HG03045 (cell line): ENCODE results near the gene SERPINA4.
"Not testable (repeated sequence)": the region's sequence is repeated elsewhere in the genome, so short reads cannot be mapped to it uniquely, and the experiment has no call there.

Experiments used
- ATAC-seq: cut with Tn5 transposase; IDR thresholded peaks from one replicate; pipeline ENCODE4 v1.9.1; 2021; ENCODE audit warnings: mild to moderate bottlenecking, moderate library complexity; ENCODE audit not compliant: unreplicated experiment

The SERPINA4 gene

GRCh38 chr14:94588311-94588710 is 27.1 kb downstream of the SERPINA4 start:
- ATAC-seq = no peak

DNA sequence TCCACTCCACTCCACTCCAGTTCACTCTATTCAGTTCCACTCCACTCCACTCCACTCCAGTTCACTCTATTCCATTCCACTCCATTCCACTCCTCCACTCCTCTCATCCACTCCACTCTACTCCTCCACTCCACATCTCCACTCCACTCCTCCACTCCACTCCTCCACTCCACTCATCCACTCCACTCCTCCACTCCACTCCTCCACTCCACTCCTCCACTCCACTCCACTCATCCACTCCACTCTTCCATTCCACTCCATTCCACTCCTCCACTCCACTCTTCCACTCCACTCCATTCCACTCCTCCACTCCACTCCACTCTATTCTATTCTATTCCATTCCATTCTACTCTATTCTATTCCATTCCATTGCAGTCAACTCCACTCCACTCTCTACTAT is 29.8 kb downstream of the SERPINA4 start:
- no peak for ATAC-seq

DNA sequence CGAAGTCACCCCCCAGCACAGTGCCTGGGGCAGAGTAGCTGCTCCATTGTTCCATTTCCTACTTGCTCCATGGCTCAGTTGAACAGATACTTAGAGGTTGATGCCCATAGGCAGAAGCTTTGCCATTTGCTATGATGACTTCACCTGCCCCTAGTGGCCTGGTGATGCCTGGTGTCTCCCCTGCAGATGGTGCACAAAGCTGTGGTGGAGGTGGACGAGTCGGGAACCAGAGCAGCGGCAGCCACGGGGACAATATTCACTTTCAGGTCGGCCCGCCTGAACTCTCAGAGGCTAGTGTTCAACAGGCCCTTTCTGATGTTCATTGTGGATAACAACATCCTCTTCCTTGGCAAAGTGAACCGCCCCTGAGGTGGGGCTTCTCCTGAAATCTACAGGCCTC is 30.6 kb downstream of the SERPINA4 start:
- ATAC-seq = no peak

GRCh38 chr14:94592457-94592856 is 31.2 kb downstream of the SERPINA4 start:
- no peak for ATAC-seq

DNA sequence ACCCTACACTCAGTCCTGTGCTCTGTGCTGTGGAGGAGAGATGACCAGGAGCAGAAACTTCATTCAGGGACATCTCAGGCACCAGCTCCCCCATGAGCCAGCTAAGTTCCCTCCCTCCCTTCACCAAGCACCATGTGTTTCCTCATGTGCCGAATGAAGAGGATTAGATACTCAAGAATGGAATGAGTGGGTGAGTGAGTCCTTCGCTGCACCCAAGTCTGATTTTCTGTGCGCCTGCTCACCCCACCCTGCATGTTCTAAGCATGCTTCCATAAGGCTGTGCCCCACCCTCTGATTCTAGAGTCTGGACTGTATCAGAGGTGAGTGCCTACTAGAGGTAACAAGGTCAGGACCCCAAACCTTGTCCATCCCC is 32.1 kb downstream of the SERPINA4 start:
- ATAC-seq = no peak

GRCh38 chr14:94593749-94594431 is 32.6 kb downstream of the SERPINA4 start:
- ATAC-seq = no peak

DNA sequence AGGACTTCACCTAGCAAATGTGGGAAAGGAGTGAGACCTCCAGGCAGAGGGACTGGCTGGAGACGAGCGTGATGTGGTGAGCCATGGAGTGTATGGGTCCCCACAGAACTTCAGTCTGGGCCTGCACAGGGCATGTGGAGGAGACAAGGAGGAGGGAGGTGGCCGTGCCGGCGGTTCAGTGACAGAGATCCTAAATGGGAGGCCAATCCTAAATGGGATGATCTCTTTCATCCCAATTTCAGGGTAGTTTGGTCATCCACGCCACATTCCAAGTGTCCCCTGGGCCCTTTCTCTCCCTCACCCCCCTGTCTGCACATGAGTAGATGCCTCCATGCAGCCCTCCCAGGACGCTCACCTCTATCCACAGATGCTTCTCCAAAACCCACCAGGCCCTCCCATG is 33.2 kb downstream of the SERPINA4 start:
- ATAC-seq = no peak

- ATAC-seq = no peak
Measured at GRCh38 chr14:94595912-94596311, 34.7 kb downstream of the SERPINA4 start.

DNA sequence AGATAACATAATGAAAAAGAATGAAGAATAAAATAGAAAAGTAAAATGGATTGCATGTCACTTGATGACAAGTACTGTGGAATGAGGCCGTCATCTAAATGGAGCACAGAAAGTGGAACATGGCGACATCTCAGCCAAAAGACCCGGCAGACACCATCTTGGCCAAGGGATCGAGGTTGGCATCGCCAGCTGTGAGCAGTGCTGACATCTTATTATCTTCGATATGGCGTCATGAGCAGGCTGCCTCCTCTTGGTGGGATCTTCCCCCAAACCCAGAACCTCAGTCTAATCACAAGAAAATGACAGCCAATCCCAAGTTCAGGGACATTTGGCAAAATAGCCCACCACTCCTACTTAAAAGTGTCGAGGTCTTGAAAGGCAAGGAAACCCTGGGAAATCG is 35.1 kb downstream of the SERPINA4 start:
- no peak for ATAC-seq

- no peak for ATAC-seq
Measured at GRCh38 chr14:94597788-94598187, 36.5 kb downstream of the SERPINA4 start.

- ATAC-seq = no peak
Measured at GRCh38 chr14:94598506-94598815, 37.2 kb downstream of the SERPINA4 start.

DNA sequence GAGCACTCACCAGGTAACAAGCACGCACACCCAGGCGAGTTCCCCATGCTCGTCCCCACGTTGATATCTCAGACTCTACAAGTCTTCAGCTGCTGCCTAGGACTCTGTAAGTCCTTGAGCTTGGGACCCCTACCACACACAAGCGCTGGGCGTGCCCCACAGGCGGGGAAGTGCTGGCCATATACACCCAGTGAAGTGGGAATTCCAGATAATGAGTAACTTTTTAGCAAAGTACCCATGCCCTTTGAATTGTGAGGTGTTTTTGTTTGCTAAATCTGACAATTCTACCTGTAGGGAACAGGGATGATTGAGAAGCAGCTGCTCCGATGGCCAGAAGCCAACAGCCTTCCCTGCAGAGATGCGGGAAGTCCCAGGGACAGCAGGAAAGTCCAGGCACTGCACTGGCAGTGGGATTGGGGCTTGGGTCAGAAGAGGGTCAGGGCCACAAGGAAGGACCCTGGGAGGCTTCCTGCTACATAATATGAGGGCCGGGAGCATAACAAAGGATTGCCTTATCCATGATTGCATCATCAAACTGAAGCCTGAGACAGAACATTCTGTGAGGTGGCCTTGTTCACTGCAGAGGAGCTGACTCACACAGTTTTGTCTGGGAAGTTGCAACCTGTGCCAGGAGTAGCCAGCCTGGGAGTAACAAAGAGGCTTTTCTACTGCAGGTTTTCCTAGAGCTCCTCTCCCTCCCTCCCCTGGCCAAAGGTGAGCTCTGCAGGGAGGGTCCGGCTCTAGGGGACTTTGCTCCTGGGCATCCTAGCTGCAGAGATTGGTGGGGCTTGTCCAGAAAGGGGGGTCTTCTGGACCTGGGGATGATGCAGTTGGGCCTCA is 37.8 kb downstream of the SERPINA4 start:
- no peak for ATAC-seq

DNA sequence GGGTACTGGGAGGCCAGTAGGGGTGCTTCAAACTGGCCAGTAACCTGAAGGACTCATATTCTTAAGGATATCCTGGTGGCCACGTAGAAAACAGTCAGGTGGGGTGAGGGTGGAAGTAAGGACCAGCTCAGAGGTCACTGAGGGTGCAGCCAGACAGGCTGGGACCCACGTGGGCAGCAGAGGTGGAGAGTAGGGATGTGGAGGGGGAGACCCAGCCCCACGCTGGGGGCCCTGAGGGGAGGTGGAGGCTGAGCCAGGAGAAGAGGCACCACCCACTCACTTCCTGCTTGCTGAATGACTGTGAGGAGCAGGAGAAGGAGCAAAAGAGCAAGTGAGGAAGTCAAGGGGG is 38.4 kb downstream of the SERPINA4 start:
- ATAC-seq = no peak

DNA sequence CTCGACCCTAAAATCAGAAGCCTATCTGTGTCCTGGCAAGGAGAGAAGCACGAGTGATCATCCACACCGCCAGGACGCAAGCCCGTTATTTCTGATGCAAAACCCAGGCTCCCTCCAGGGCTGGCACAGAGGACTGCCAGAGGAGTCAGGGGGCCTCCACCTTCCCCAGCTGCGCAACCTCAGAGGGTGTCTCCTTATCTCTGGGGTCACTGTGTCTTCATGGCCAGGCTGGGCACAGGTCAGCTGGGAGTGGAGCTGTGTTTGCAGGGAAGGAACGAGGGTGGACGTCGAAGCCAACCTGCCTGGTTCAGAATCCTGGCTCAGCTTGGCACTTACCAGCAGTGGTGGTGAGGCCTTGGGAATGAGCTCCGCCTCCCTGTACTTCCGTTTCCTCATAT is 38.9 kb downstream of the SERPINA4 start:
- ATAC-seq = no peak

DNA sequence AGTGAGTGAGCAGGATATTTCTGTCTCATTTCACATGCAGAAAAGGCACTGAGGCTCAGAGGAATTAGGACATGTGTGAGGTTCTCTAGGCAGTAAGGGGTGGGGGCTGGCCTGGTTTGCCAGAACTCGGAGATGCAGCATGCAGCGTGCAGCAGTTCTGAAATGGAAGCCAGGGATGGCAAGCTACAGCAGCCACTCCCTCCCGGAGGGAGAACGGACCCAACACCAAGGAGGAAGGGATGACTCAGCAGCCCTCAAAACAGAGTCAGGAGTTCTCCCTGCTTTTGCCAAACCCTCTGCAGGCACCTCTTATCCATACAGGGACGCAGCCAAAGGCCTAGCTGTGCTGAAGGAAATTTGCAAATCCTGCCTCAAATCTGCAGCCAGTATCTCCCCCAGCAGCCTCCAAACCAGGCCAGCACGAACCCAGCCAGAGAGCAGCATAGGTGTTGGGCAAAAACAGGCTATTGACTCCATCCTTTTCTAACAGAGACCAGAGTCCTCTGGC is 40.7 kb downstream of the SERPINA4 start:
- ATAC-seq = no peak

DNA sequence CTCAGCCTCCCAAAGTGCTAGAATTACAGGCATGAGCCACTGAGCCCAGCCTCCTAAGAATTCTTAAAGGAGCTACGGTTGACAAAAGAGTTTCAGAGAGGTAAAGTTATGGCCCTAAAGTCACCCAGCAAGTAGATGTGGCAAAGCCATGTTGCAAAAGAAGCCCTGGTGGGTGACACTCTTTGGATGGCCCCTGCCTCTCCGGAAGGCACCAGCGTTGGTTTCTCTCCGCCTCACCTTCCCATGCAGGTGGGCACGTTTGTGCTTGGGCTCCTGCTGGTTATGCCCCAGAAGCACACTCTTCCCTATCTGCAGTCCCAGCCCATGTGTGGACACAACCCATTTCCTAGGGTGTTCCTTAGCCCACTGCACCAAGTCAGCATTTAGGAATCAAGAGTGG is 41.5 kb downstream of the SERPINA4 start:
- ATAC-seq = no peak

DNA sequence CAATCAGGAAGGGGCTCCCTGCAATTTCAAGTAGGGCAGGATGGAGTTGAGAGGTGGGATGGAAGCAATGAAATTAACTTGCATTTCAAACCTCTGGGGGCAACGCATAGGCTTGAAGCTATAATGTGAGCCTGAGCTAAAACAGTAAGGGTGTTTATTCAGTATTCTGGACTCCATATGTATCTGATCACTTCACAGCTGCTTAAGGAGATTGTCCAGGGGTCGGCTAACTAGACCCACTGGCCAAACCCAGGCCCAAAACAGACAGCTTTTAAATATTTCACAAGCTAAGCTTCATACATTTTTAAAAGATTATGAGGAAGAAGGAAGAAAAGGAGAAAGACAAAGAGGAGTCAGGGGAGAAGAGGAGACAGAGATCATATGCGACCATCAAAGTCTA is 44.1 kb downstream of the SERPINA4 start:
- ATAC-seq = no peak

DNA sequence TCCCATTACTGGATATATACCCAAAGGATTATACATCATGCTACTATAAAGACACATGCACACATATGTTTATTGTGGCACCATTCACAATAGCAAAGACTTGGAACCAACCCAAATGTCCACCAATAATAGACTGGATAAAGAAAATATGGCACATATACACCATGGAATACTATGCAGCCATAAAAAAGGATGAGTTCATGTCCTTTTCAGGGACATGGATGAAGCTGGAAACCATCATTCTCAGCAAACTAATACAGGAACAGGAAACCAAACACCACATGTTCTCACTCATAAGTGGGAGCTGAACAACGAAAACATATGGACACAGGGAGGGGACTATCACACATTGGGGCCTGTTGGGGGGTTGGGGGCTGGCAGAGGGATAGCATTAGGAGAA is 47.7 kb downstream of the SERPINA4 start:
- ATAC-seq = not testable (repeated sequence)

GRCh38 chr14:94611179-94611578 is 49.9 kb downstream of the SERPINA4 start:
- no peak for ATAC-seq

- no peak for ATAC-seq
Measured at GRCh38 chr14:94612174-94612573, 50.9 kb downstream of the SERPINA4 start, which contains the start of gene SERPINA3. Gene SERPINA3 (plus strand): TSS chr14:94612391. CDS start chr14:94614442, 2,051 bp downstream.

- ATAC-seq = no peak
Measured at GRCh38 chr14:94612580-94613554, 51.6 kb downstream of the SERPINA4 start.
